OCI-M2 (cell line): Measurements from ENCODE around the gene BRMS1.

ENCODE experiments used
- DNase-seq: peaks from one replicate; lab custom pipeline; 2025; ENCODE audit not compliant: unreplicated experiment; lab: John Stamatoyannopoulos, UW

Gene BRMS1

GRCh38 chr11:66287889-66288670, 56.8 kb downstream of the BRMS1 start:
- DNase-seq = no peak
